ENCODE measurements around the gene EFCC1. TPM values are rescaled to one million over a fixed set of nuclear protein-coding genes. Genes with fewer than 3 reads are reported as not detected.

The EFCC1 gene
- total RNA-seq, 1 donor from 2014 or later, result not detected

- TF ChIP-seq CTCF (IDR thresholded peaks at IDR 0.05; ENCODE audit: partially characterized antibody, unreplicated experiment), result no peak
- H3K27ac Mint-ChIP-seq (ENCODE audit: unreplicated experiment), result no peak overlapping the region
- H3K9me3 Mint-ChIP-seq (ENCODE audit: unreplicated experiment), result no peaks in the 10 kb centered on the region
- no peak overlapping the region for H3K4me3 Mint-ChIP-seq (ENCODE audit: unreplicated experiment)
- H3K4me1 Mint-ChIP-seq (ENCODE audit: low read depth, unreplicated experiment), result peaks cover 12% of the 10 kb centered on the region
- no peak for DNase-seq
- peaks cover 4% of the 10 kb centered on the region for H3K27me3 Mint-ChIP-seq (ENCODE audit: unreplicated experiment)
- H3K36me3 Mint-ChIP-seq (ENCODE audit: unreplicated experiment), result no peaks in the 10 kb centered on the region
These were observed 20.0 kb downstream of the EFCC1 start for GRCh38 chr3:129021140-129021551.

- Mint-ChIP-seq H3K4me3 (ENCODE audit: unreplicated experiment) (no peak overlapping the region), H3K27ac (ENCODE audit: unreplicated experiment) (no peak overlapping the region), H3K36me3 (ENCODE audit: unreplicated experiment) (no peaks in the 10 kb centered on the region), H3K27me3 (ENCODE audit: unreplicated experiment) (peaks cover 8% of the 10 kb centered on the region), H3K9me3 (ENCODE audit: unreplicated experiment) (no peaks in the 10 kb centered on the region), H3K4me1 (ENCODE audit: low read depth, unreplicated experiment) (peaks cover 12% of the 10 kb centered on the region)
- no peak for TF ChIP-seq CTCF (IDR thresholded peaks at IDR 0.05; ENCODE audit: partially characterized antibody, unreplicated experiment)
- DNase-seq, result no peak
These were observed 21.3 kb downstream of the EFCC1 start for GRCh38 chr3:129022114-129023007.

GRCh38 chr3:129023008-129023358, 21.9 kb downstream of the EFCC1 start:
- H3K27ac Mint-ChIP-seq (ENCODE audit: unreplicated experiment), result no peak overlapping the region
- H3K9me3 Mint-ChIP-seq (ENCODE audit: unreplicated experiment), result no peaks in the 10 kb centered on the region
- TF ChIP-seq CTCF (IDR thresholded peaks at IDR 0.05; ENCODE audit: partially characterized antibody, unreplicated experiment), result no peak

GRCh38 chr3:129023909-129024308, 22.8 kb downstream of the EFCC1 start:
- no peak for DNase-seq
- peaks cover 3% of the 10 kb centered on the region for H3K4me1 Mint-ChIP-seq (ENCODE audit: low read depth, unreplicated experiment)
- H3K9me3 Mint-ChIP-seq (ENCODE audit: unreplicated experiment), result peaks cover 3% of the 10 kb centered on the region
- no peak overlapping the region for H3K4me3 Mint-ChIP-seq (ENCODE audit: unreplicated experiment)
- no peak for TF ChIP-seq CTCF (IDR thresholded peaks at IDR 0.05; ENCODE audit: partially characterized antibody, unreplicated experiment)
- H3K36me3 Mint-ChIP-seq (ENCODE audit: unreplicated experiment), result no peaks in the 10 kb centered on the region
- H3K27me3 Mint-ChIP-seq (ENCODE audit: unreplicated experiment), result peaks cover 8% of the 10 kb centered on the region
- no peak overlapping the region for H3K27ac Mint-ChIP-seq (ENCODE audit: unreplicated experiment)

More at GRCh38 chr3:129023008-129023358, 21.9 kb downstream of the EFCC1 start:
- DNase-seq, result no peak
- Mint-ChIP-seq H3K4me1 (ENCODE audit: low read depth, unreplicated experiment) (peaks cover 7% of the 10 kb centered on the region), H3K27me3 (ENCODE audit: unreplicated experiment) (peaks cover 8% of the 10 kb centered on the region), H3K4me3 (ENCODE audit: unreplicated experiment) (no peak overlapping the region), H3K36me3 (ENCODE audit: unreplicated experiment) (no peaks in the 10 kb centered on the region)

- Mint-ChIP-seq H3K27ac (ENCODE audit: unreplicated experiment) (no peak overlapping the region), H3K4me3 (ENCODE audit: unreplicated experiment) (no peak overlapping the region), H3K27me3 (ENCODE audit: unreplicated experiment) (peaks cover 8% of the 10 kb centered on the region), H3K36me3 (ENCODE audit: unreplicated experiment) (no peaks in the 10 kb centered on the region), H3K4me1 (ENCODE audit: low read depth, unreplicated experiment) (no peaks in the 10 kb centered on the region), H3K9me3 (ENCODE audit: unreplicated experiment) (peaks cover 3% of the 10 kb centered on the region)
- TF ChIP-seq CTCF (IDR thresholded peaks at IDR 0.05; ENCODE audit: partially characterized antibody, unreplicated experiment), result no peak
- no peak for DNase-seq
These were observed 24.0 kb downstream of the EFCC1 start for GRCh38 chr3:129025108-129025507.

All from glutamatergic neuron (in vitro differentiated cells).